Hematopoietic multipotent progenitor cell treated with erythropoietin and hydrocortisone succinate and interleukin-3 and kit ligand, for 17 days (in vitro differentiated cells): ENCODE measurements around the gene LAMA3.

Experiments
- DNase-seq: peaks from one replicate; pipeline ENCODE4 v3.0.0-alpha.2; 2015; ENCODE audit warnings: low spot score

The LAMA3 gene

DNA sequence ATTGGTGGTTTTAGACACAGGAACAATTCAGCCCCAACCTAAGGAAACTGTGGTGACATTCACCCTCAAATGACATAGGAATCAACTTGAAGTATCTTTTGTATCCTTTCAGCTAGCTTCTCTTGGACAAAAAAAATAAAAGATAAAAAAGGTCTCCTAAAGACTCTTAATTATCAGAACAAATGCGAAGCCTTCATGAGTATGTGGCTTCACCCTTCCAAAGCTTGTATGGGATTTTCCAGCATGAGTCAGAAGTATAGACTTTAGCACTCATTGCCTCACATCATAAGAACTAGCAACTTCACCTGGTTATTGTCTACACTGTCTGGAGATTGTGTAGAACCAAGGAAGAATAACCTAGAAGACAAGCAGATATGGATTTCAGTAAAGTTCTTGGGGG is 135.4 kb downstream of the LAMA3 start:
- DNase-seq, result no peak

DNA sequence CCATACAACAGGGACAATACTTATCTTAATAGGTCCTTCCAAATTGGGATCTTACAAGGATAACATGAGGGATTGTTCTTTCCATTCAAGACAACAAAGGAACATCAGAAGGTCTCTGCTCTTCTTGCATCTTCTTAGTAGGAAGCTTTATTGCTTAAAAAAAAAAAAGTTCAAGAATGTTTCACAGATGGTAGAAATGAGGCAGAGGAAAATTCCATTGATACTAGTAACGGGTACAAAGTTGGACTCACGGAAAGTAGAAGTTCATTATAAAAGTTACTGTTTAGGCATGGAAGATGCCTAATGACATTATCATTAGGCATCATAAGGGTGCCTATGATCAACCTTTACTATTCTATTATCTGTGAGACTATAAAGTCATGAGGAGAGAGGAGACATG is 136.2 kb downstream of the LAMA3 start:
- DNase-seq, result no peak

DNA sequence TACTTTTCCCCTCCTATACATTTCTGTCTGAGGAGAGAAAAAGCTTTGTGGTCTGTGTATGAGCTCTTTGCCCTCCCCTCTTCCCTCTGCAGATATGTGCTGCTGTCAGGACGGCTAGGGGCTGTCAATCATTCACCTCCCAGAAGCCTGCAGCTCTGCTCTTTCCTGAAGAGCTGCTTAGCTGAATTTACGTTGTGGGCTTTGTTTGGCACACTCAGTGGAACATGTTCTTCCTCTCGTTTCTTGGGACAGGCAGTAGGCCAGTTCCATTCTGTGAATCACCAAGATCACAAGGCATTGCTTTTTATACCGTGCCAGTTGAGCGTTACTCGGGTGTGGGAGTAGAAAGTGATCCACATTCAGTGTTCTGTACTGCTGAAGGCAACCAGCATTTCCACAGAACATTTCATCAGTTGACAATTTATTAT is 136.7 kb downstream of the LAMA3 start:
- no peak for DNase-seq

DNA sequence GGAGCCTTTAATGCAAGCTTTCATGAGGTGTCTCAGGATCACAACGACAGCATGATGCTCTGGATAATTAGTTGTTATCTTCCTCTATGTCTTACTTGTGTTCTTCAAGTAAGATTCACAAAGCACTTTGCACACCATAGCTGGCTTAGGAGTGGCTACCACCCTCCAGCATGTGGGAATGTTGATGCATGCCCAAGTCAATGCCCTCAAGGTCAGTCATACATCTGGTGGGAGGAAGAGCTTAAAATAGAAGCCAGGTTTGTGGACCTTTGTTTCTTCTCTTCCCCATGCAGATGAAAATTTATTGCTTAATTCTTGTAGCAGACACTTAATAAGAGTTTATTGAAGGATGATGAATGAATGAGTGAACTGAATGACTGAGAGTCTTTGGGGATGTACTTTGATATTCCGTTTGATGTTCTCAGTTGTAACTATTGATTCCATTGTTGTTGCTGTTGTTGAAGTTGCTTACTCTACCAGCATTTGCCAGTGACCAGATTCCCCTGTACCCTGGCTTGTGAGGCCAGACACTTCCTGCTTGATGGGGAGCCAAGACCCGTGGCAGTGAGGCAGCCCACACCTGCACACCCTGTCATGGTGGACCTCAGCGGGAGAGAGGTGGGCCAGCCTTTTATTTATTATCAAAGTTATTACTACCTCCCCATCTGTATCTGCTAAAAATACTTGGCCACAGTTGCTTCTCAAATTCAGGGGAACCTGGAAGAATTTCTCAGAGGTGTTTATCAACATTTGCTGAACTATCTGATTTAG is 137.8 kb downstream of the LAMA3 start:
- no peak for DNase-seq

DNA sequence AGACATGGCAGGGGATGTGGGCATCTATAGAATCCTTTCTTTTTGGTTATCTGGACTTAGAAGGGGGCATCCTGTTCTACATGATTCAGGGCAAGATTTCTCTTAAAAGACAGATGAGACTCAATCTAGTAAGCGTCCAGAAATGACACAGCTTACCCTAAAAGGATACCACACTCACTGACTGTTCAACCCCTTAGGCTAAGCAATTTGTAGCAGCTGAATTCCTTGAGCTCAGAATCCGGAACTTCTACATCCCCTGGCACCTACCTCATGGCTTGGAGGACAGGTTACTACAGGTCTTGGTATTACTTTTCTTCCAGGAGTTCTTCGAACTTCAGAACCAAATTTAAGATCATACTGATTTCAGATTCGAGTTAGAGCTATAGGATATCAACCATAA is 138.4 kb downstream of the LAMA3 start:
- DNase-seq, result no peak

DNA sequence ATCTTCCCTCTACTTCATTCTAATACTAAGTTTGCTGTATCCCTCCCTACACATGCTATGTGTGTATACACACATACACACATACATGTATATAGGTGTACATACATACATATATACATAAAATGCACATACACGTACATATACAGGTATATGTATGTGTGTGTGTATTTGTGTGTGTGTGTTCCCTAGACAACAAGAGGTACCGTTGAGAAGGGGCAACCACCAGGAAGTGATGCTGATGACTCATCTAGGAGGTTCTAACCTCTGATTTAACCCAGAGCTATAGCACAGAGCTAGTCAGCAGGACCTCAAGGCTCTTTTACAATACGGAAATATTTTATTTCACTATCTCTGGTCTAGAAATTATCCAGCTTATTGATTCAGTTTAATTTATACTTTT is 139.2 kb downstream of the LAMA3 start:
- DNase-seq, result no peak

DNA sequence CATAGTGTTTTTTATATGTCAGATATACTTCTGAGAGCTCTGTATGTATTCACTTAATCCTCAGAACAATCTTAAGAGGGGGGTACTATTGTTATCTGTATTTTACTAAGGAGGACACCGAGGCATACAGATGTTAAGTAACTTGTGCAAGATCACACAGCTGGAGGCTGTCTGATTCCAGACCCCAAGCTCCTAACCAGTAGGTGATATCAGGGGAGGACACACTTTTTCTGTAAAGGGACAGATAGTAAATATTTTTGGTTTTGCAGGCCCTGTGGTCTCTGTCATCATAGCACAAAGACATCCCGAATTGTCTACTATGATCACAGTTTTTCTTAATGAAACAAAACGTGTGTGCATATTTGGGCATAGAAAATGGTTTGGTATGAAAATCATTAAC is 143.7 kb downstream of the LAMA3 start:
- DNase-seq, result no peak

DNA sequence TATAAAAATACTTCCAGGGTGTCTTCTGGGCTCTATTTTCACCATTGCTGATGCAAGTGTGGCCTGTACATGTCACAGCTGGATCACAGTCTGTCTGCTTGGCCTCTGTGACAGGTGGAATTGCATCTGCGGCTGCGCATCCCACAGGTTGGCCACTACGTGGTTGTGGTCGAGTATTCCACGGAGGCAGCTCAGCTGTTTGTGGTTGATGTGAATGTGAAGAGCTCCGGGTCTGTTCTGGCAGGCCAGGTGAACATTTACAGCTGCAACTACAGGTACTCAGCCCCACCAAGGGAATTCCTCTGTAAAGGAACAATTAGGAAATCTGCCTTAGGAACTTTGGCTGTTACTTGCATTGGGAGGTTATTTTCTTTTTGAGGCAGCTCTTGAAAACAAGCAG is 144.5 kb downstream of the LAMA3 start:
- DNase-seq, result no peak

DNA sequence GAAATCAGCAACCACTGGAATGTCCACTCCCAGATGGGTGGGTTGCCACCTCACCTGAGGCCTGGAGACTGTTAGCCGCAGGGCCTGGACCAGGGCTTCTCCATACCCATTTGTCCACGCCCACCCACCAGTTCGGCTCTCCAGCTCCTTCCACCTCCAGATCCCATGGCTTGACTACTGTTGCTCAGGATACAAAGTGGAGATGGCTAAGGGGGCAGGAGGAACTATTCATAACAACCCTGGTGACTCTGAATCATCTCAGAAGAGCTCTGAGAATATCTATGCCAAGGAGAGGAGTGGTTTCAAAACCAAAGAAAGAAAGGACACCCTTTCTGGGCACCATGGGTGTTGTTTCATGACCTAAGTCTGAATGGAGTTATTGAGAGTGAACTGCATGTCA is 145.8 kb downstream of the LAMA3 start:
- DNase-seq, result no peak

DNA sequence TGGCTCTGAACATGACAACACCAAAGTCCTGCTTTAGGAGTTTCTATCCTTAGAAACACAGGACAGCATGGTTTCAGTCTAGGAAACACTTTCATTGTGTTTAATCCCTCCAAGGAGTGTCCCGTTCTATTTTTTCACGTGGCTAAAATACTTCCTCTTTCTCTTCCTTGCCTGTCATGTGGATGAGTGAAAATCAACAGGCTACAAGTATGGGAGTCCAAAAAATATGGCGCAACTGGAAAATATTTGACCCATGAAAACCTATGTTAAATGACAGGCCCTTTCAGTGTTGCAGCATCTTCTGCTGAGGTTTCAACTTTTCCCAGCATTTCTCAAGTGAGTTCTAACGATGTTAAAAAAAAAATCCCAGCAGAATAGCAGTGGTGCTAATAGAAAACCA is 146.3 kb downstream of the LAMA3 start:
- no peak for DNase-seq

DNA sequence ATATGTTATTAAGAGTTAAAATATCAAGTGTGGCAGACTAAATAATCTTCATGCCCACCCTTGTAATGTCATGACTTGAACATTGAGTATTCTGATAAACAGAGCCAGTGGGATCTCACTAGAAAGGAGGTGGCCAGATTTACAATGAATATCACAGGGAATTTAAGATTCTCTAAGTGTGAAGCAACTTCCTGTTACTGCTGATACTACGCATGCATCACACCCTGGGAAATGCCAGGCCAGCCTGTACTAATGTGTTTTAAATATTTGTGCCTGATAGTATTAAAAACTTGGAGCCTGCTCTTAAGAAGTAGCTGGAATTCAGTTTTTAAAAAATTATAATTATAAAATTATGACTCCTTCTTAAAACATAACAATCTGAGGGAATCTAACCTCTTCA is 148.3 kb downstream of the LAMA3 start:
- DNase-seq, result no peak

DNA sequence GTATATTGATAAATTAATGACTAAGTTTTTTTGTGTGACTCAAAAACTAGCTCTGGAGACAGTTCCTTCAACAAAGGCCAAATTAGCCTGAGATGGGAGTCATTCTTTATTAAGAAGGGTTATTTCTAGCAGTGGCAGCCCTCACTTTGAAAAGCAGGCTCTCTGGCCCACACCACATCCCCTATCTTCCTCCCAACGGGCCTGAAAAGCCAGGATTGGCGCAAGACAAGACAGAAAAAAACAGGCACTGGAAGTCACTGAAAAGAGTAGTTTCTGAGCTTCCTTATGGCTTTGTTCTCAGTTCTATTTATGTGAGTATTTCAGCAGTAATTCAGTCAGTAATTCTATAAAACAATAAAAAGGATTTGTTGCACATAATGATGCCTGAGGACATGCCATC is 149.0 kb downstream of the LAMA3 start:
- DNase-seq, result no peak

DNA sequence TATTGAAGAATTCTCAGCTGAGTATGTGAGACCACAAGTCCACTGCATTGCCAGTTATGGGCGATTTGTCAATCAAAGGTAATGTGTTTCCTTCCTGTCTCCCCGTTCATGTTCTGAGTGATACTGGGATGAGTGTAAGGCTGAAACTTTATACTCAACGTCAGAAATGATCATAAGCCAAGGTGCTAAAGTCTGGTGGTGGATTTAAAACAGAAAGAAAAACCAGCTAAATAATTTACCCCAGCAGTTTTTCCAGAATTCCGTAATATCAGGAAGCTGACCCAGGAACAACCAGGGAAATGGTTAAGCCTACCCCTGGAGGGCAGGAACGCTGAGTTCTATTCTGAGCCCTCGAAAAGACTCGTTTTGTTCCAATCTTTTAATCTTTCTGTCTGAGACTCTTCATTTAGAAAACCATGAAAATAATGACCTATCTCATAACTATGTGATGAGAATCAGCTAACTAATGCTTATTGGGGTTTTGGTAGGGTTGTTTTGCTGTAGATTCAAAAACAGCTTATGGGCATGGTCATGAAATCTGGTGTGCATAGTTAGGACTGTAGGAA is 149.6 kb downstream of the LAMA3 start:
- no peak for DNase-seq

DNA sequence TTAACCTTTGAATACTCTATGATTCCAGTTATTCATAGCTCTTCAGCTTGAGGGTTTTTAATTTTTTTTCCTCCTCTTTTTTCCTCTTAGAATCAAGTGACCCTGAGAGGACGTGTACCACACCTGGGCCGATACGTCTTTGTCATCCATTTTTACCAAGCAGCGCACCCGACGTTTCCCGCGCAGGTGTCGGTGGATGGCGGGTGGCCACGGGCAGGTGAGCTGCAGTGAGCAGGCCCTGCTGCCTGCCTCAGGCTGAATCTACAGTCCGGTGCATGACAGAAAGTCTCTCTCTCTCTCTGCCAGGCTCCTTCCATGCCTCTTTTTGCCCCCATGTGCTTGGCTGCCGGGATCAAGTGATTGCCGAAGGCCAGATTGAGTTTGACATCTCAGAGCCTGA is 153.1 kb downstream of the LAMA3 start:
- no peak for DNase-seq

DNA sequence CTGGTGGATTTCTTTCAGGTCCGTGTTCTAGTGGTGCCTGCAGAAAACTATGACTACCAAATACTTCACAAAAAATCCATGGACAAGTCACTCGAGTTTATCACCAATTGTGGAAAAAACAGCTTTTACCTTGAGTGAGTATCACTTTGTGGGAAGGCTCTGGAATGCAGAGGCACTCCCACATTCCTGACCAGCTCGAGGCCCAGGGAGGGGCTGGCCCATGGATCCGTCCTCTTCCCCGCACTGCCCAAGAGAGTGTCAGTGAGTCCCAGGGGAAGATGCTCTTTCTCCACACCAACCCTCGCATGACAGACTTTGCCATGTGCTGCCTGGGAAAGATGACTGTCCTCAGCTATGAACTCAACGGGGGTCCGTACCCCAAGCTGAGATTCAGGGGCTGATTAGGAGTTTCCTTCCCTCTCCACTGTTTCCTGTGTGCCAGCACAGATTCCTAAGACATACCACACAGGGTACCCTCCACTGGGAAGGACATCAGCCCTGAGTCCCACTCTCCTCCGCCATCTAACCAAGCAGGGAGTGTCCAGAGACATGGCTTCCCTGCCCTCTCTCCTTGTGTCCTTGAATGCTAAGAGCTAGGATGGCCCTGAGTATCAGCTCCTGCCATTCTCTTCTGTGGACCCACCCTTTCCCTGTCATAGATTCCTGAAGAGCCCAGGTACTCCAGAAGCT is 155.9 kb downstream of the LAMA3 start:
- no peak for DNase-seq

DNA sequence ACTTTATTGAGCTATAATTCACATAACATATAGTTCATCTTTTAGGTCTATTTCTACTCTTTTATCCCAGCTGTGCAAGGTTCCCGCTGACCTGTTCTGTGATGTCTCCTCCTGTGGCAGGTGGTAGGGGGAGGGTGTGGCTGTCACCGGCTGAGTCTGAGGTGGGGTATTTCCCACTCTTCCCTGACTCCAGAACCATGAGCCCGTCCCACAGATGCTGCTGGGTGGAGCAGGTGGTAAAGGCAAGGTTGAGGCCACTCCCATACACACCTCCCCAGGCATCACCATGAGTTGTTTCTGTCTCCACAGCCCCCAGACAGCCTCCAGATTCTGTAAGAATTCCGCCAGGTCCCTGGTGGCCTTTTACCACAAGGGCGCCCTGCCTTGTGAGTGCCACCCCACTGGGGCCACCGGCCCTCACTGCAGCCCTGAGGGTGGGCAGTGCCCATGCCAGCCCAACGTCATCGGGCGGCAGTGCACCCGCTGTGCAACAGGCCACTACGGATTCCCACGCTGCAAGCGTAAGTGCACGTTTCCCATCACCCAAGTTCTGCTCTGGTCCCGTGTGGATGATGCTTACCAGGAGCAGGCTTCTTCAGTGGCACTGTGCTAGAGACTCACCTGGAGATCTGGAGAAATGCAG is 156.9 kb downstream of the LAMA3 start:
- no peak for DNase-seq

DNA sequence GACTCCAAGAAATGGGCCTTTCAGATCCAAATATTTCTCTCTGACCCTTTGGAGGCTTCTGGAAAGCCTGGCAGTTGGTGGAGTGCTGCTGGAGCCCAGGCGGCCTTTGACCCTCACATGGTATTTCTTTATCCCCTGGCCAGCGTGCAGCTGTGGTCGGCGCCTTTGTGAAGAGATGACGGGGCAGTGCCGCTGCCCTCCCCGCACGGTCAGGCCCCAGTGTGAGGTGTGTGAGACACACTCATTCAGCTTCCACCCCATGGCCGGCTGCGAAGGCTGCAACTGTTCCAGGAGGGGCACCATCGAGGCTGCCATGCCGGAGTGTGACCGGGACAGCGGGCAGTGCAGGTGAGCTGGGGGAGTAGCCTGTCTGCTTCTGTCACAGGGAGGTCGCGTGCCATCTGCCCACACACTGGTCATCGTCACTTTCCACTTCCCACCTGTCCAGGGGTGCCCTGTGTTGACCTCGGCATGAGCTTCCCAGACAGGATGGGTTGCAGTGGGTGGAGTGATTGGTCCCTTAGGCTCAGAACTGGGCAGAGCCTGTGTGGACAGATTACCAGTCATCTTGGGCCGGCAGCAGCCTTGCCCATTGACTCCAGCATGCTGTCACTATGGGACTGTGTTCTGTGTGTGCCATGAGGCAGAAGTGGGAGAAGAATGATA is 158.2 kb downstream of the LAMA3 start:
- no peak for DNase-seq

DNA sequence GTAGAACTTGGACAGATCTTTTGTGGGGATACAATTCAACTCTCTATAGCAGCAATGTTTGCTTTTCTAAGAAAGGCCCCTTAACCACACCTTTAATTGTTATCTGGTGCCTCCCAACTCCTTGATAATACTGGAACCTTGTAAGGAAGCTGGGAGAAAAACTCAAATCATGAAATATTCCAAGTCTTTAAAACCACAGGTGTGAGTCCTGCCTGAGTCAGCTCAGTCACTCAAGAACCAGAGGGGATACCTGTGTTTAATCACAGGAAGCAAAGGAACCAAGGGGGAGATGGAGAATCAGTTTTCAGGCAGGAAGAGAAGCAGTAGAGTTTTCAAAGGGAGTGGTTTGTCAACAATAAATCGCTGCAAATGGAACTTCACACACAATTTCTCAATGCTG is 159.9 kb downstream of the LAMA3 start:
- DNase-seq, result no peak

DNA sequence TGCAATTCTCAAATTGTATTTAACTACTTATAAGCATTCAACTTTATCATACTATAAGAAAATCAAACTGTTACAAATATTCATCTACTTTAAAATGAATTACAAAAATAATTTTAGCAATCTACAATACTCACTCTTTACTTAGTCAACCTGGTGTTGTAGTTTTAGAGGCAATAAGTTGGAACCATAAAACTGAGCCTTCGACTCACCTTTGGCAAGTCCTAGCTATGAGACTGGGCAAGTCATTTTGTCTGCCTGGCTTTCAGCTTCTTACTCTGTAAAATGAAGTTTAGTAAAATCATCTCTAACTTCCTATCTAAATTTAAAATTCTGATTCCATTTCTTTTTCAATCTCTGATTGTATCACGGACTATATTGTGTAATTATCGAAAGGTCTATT is 161.0 kb downstream of the LAMA3 start:
- no peak for DNase-seq

DNA sequence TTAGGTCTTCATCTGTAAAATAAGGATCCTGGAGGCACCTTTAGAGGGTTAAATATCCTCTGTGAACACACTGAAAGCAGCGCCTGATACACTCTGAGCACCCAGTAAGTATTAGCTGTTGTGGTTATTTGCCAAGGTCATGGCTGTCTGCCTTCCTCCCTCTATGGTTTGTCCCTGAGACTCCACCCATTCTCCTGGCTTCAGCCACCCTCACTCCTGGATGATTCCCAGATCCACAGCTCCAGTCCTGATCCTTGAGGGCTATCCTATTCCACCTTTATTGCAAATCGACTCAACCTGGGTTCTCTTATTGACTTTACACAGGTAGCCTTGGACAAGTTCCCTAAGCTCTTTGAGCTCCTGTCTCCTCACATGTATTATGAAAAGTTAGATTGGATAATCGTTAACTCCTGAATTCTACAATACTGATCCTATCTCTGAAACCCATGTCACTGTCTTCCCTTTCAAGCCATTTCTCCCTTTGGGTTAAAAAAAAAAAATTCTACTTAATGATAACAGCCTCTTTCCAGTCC is 162.3 kb downstream of the LAMA3 start:
- no peak for DNase-seq

DNA sequence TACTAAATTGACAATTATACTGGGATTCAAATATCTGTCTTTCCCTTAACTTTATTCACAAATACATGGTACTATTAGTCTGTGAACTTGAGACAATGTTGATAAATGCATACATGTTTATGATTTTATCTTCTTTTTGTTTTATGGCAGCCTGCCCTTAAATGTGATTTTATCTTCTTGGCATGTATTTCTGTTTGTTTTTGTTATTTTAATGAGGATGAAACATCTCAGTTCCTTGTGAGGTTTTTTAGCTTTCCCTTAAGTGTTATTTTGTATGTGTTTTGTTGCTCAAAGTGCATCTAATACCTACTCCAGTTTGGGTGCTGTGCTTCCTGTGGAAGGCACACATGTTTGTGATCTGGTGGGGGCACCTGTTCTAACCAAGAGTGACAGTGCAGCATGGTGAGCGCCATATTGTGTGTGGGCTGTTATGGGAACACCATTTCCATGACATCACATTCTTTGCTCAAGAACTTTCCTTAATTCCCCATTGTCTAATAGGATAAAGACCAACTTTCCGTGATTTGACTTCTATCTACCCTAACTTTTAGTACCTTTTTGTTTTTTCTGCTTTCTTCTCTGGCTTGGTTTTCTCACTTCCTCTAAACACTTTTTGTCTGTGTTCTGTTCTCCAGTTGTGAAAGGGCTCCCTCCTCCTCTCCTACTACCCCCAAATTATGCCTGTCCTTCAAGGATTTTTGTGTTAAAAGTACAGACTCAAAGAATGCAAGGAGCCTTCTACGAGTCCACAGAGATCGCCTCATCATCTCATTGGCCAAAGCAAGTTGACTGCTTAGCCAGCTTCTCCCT is 163.2 kb downstream of the LAMA3 start:
- no peak for DNase-seq
